ENCODE results near the gene ITIH1. TPM values are rescaled to one million over a fixed set of nuclear protein-coding genes. Genes with fewer than 3 reads are reported as not detected.
A peak's percentile ranks its signal among the peaks of the same experiment; 100 is the strongest.

The ITIH1 gene
- total and polyA plus RNA-seq, 7 donors = 0.85 TPM; not detected in 6

DNA sequence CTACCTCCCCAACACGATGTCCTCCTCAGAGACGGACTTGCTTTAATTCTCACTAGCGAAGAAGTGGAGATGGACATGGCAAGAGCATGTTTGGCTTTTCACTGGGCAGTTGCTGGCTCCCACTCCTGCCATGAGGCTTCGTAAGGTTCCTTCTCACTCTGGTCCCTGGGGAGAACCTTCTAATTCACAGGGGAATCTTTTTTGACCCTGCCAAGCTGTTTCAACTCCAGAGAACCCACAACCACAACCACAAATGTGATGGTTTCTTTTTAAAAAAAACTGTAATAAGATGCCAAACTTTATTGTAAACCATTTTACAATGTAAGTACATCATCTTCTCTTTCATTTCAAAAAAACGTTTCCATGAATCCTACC, 59.1 kb downstream of the ITIH1 start:
- peak overlapping the region in 1 of 4 donors; percentile 67 for H3K27ac ChIP-seq
- intact Hi-C loops (cut with DNase I) = no loop called here
- no peak overlapping the region for H3K4me3 ChIP-seq
- H3K9me3 ChIP-seq = no peaks in the 10 kb centered on the region
- no peak for TF ChIP-seq POLR2A (IDR thresholded peaks at IDR 0.05)
- no peak for DNase-seq
- no peaks in the 10 kb centered on the region for H3K27me3 ChIP-seq
- peaks cover 0 to 34% (median 3%) of the 10 kb centered on the region in 4 donors for H3K36me3 ChIP-seq
- H3K4me1 ChIP-seq = peaks cover 0 to 26% (median 17%) of the 10 kb centered on the region in 4 donors
- WGBS, 2 donors = 90 to 92% methylated on average over 5 of the region's 5 CpGs

- TF ChIP-seq POLR2A (IDR thresholded peaks at IDR 0.05) (no peak), EP300 (IDR thresholded peaks at IDR 0.05) (no peak), POLR2AphosphoS5 (IDR thresholded peaks at IDR 0.05) (no peak), CTCF (IDR thresholded peaks at IDR 0.05) (no peak)
- WGBS, 2 donors = 91 to 93% methylated on average over 4 of the region's 4 CpGs
- Histone ChIP-seq H3K4me3 (no peak overlapping the region), H3K9me3 (no peaks in the 10 kb centered on the region), H3K36me3 (peaks cover 0 to 39% (median 6%) of the 10 kb centered on the region in 4 donors), H3K27ac (no peak overlapping the region), H3K4me1 (peaks cover 0 to 21% (median 12%) of the 10 kb centered on the region in 4 donors), H3K27me3 (no peaks in the 10 kb centered on the region)
- DNase-seq = no peak
- intact Hi-C loops (cut with DNase I) = no loop called here
Observed at GRCh38 chr3:52836986-52837385, 59.6 kb downstream of the ITIH1 start.

GRCh38 chr3:52838561-52839267, 61.3 kb downstream of the ITIH1 start:
- 80 to 93% methylated on average over 8 of the region's 8 CpGs for WGBS, 2 donors
- Histone ChIP-seq H3K4me1 (peaks cover 0 to 25% (median 12%) of the 10 kb centered on the region in 4 donors), H3K27me3 (no peaks in the 10 kb centered on the region), H3K4me3 (no peak overlapping the region), H3K36me3 (peaks cover 0 to 57% (median 10%) of the 10 kb centered on the region in 4 donors), H3K27ac (no peak overlapping the region), H3K9me3 (no peaks in the 10 kb centered on the region)
- intact Hi-C loops (cut with DNase I) = no loop called here
- DNase-seq = no peak
- TF ChIP-seq CTCF (IDR thresholded peaks at IDR 0.05) = no peak

DNA sequence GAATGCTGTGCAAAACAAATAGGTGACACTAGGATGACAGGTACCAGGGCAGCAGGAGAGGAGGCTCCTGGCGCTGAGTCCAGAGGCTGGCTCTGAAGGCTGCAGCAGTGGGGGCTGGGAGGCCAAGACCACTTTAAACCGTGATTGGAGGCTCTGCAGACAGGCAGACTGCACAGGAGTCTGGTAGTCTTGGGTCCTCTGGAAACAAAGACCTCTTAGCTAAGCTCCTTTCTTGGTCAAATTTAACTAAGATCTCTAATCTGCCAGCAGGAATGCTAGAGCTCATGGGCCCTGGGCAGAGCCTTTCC, 61.8 kb downstream of the ITIH1 start:
- no peak overlapping the region for H3K27ac ChIP-seq
- H3K27me3 ChIP-seq = no peaks in the 10 kb centered on the region
- no peaks in the 10 kb centered on the region for H3K9me3 ChIP-seq
- H3K4me3 ChIP-seq = no peak overlapping the region
- peaks cover 0 to 30% (median 16%) of the 10 kb centered on the region in 4 donors for H3K4me1 ChIP-seq
- DNase-seq = no peak
- WGBS, 2 donors = 85 to 93% methylated on average over 2 of the region's 2 CpGs
- intact Hi-C loops (cut with DNase I) = no loop called here
- H3K36me3 ChIP-seq = peaks cover 0 to 60% (median 10%) of the 10 kb centered on the region in 4 donors
- TF ChIP-seq POLR2A (IDR thresholded peaks at IDR 0.05) = no peak
- TF ChIP-seq POLR2AphosphoS5 (IDR thresholded peaks at IDR 0.05) = no peak

DNA sequence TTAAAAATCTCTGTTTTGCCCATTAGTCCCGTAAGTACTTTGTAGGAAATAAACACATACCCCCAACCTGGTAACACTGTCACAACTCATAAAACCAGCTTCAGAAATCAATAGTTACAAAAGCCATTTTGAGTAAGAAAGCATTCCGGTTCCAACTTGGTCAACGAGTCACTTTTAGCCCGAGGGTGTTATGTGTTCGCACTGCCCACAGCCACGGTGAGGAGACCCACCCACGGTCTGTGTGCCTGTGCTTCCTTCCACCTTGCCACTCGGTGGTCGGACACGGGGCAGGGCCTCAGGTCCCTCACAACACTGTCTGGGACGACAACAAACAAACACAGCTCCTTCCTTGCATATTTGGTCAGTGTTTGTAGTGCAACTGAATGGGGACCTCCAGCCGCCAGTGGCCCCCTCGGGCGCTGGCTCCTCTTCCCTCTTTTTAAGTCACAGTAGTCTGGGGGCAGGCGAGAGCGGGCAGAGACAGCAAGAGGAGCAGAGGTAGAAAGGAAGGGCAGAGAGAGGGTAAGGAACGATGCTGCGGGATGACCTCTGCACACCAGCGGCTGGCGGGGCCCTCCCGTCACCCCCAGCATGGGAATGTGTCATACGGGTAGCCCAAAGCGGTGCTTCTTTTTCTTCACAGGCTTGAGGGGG, 62.6 kb downstream of the ITIH1 start:
- Histone ChIP-seq H3K36me3 (peaks cover 0 to 60% (median 10%) of the 10 kb centered on the region in 4 donors), H3K4me1 (peaks cover 0 to 33% (median 20%) of the 10 kb centered on the region in 4 donors), H3K27me3 (no peaks in the 10 kb centered on the region), H3K9me3 (no peaks in the 10 kb centered on the region), H3K4me3 (no peak overlapping the region), H3K27ac (no peak overlapping the region)
- WGBS, 2 donors = 91% methylated on average over 23 of the region's 23 CpGs
- intact Hi-C loops (cut with DNase I) = loop anchor here (10.0 kb wide), 1 partner anchor 95 kb away; no protein-coding TSS in a partner anchor
- no peak for TF ChIP-seq POLR2AphosphoS5 (IDR thresholded peaks at IDR 0.05)
- no peak for TF ChIP-seq POLR2A (IDR thresholded peaks at IDR 0.05)
- TF ChIP-seq EP300 (IDR thresholded peaks at IDR 0.05) = no peak
- TF ChIP-seq CTCF (IDR thresholded peaks at IDR 0.05) = no peak
- no peak for DNase-seq

Measured in sigmoid colon (tissue), 7 donors.